Spleen (tissue), 11 donors: ENCODE data around the gene TRPC4AP. TPM values are rescaled to one million over a fixed set of nuclear protein-coding genes. Genes with fewer than 3 reads are reported as not detected.
A peak's percentile ranks its signal among the peaks of the same experiment; 100 is the strongest.

ENCODE experiments used
- DNase-seq: peaks from one replicate; pipeline ENCODE4 v3.0.0-alpha.2; 2020
- H3K27ac ChIP-seq, 8 donors: fragments of 200-600 bp; sonication (generic) in 7 of 8; 1 replicate in 4 of 8; 2 replicates in 4 of 8; pipeline versions ENCODE4 v1.5.0 to v1.8.0; 2016 to 2021; ENCODE audit warnings: inconsistent platforms in 4 of 8, mild to moderate bottlenecking in 4 of 8, moderate library complexity in 1 of 8
- H3K27me3 ChIP-seq, 7 donors: fragments of 200-600 bp; sonication (generic) in 6 of 7; replicated peaks in 1 of 7; 1 replicate in 4 of 7; 2 replicates in 3 of 7; pipeline versions ENCODE4 v1.5.0 to v1.8.0; 2016 to 2021; ENCODE audit warnings: inconsistent platforms in 3 of 7, mild to moderate bottlenecking in 1 of 7
- H3K36me3 ChIP-seq, 6 donors: fragments of 200-600 bp; sonication (generic) in 5 of 6; 1 replicate in 4 of 6; 2 replicates in 2 of 6; pipeline versions ENCODE4 v1.5.0 to v1.8.0; 2016 to 2021; ENCODE audit warnings: inconsistent platforms in 2 of 6
- H3K4me1 ChIP-seq, 6 donors: fragments of 200-600 bp; sonication (generic) in 5 of 6; 1 replicate in 3 of 6; 2 replicates in 3 of 6; pipeline versions ENCODE4 v1.5.0 to v1.8.0; 2016 to 2021; ENCODE audit warnings: inconsistent platforms in 3 of 6
- H3K4me3 ChIP-seq, 8 donors: fragments of 200-600 bp; sonication (generic) in 7 of 8; 1 replicate in 4 of 8; 2 replicates in 4 of 8; pipeline versions ENCODE4 v1.5.0 to v1.8.0; 2016 to 2021; ENCODE audit warnings: inconsistent platforms in 4 of 8, mild to moderate bottlenecking in 4 of 8, moderate library complexity in 2 of 8
- H3K9me3 ChIP-seq, 8 donors: fragments of 200-600 bp; sonication (generic) in 7 of 8; 1 replicate in 4 of 8; 2 replicates in 4 of 8; pipeline versions ENCODE4 v1.5.0 to v1.8.0; 2016 to 2021; ENCODE audit warnings: inconsistent platforms in 4 of 8
- CTCF ChIP-seq, 11 experiments: fragments of 200-600 bp in 7 of 11; fragments of 450-650 bp in 4 of 11; sonication (generic) in 4 of 11; IDR thresholded peaks in 8 of 11; conservative IDR thresholded peaks in 3 of 11; 1 replicate in 7 of 11; 2 replicates in 4 of 11; pipeline versions ENCODE4 v1.4.0 to v1.8.0; 2016 to 2021; ENCODE audit warnings: antibody characterized with exemption in 11 of 11, inconsistent platforms in 4 of 11, mild to moderate bottlenecking in 1 of 11
- POLR2A ChIP-seq, 3 donors: fragments of 450-650 bp; IDR thresholded peaks; one replicate each; pipeline ENCODE4 v1.5.1; 2017; ENCODE audit warnings: antibody characterized with exemption in 3 of 3, mild to moderate bottlenecking in 1 of 3
- POLR2AphosphoS5 ChIP-seq, 3 donors: sonication (generic); formaldehyde crosslinking; IDR thresholded peaks; one replicate each; pipeline ENCODE4 v1.5.1; 2017; ENCODE audit warnings: antibody characterized with exemption in 3 of 3
- WGBS, 5 donors: extraction: QIAGEN DNeasy Blood & Tissue Kit in 3 of 5; methylation state at CpG; one replicate each; pipeline versions ENCODE4 v1.1.5 to v1.1.7; 2013 to 2018; 5-methylcytosine and 5-hydroxymethylcytosine counted together
- intact Hi-C: fragments of 100-400 bp; cut with DNase I; formaldehyde crosslinking; loops from one replicate; pipeline ENCODE4 v1.15.0; 2023; ENCODE audit warnings: low total_unique reads
- polyA plus RNA-seq, 3 donors: library from polyadenylated mRNA; stranded (reverse); fragments of 200-250 nt; gene quantifications; one replicate each; pipeline ENCODE4 v1.2.1, GENCODE V29; 2013
- total RNA-seq, 7 donors: library from RNA; depleted of rRNA in 3 of 7; stranded (reverse); fragments of >200 nt in 3 of 7; fragmentation: NEBNext Ultra II Directional in 4 of 7; extraction: Animal tissue kit (Norgen Biotek cat#: 25700) in 4 of 7; gene quantifications; one replicate each; pipeline versions ENCODE4 v1.1.0 to v1.2.1, GENCODE V29; 2016 to 2021
- donor health status: healthy with polysubstance abuse.
- donor health status: DM: no; HTN: no; CAD: no; lungs with moderate emphysema.
- donor health status: DM: no; HTN: no; CAD: no.
- donor health status: Bipolar disorder and iron deficiency.
- donor health status: healthy.
- donor health status: DM: no; HTN: no; CAD: no.
- donor health status: DM: yes; HTN: yes; CAD: no.

TRPC4AP gene
- total and polyA plus RNA-seq, 10 donors, result 26.3 to 81.7 (median 64.9) TPM

GRCh38 chr20:34993941-34994508, 98.6 kb downstream of the TRPC4AP start:
- Histone ChIP-seq H3K27ac (no peak overlapping the region), H3K27me3 (no peaks in the 10 kb centered on the region), H3K36me3 (peaks cover 0 to 86% (median 56%) of the 10 kb centered on the region in 6 donors), H3K4me1 (no peaks in the 10 kb centered on the region), H3K9me3 (no peaks in the 10 kb centered on the region), H3K4me3 (no peak overlapping the region)
- TF ChIP-seq CTCF (IDR thresholded peaks at IDR 0.05 in 8 of 11, conservative IDR thresholded peaks at IDR 0.05 in 3 of 11), result no peak
- TF ChIP-seq POLR2AphosphoS5 (IDR thresholded peaks at IDR 0.05), result peak in 1 of 3 donors; percentile 48
- TF ChIP-seq POLR2A (IDR thresholded peaks at IDR 0.05), result no peak
- no peak for DNase-seq
- intact Hi-C loops, result no loop called here
- 90 to 98% (median 92%) methylated on average over 15 to 22 of the region's 22 CpGs for WGBS, 5 donors

GRCh38 chr20:34992751-34993417, 99.7 kb downstream of the TRPC4AP start:
- no peak for DNase-seq
- H3K4me3 ChIP-seq, result no peak overlapping the region
- H3K4me1 ChIP-seq, result no peaks in the 10 kb centered on the region
- no peak overlapping the region for H3K27ac ChIP-seq
- H3K36me3 ChIP-seq, result peaks cover 0 to 74% (median 47%) of the 10 kb centered on the region in 6 donors
- no peak for TF ChIP-seq POLR2AphosphoS5 (IDR thresholded peaks at IDR 0.05)
- no peak for TF ChIP-seq CTCF (IDR thresholded peaks at IDR 0.05 in 8 of 11, conservative IDR thresholded peaks at IDR 0.05 in 3 of 11)
- no peak for TF ChIP-seq POLR2A (IDR thresholded peaks at IDR 0.05)
- intact Hi-C loops, result no loop called here
- H3K9me3 ChIP-seq, result no peaks in the 10 kb centered on the region
- WGBS, 5 donors, result 91 to 98% (median 92%) methylated on average over 19 to 20 of the region's 20 CpGs
- no peaks in the 10 kb centered on the region for H3K27me3 ChIP-seq

- no peaks in the 10 kb centered on the region for H3K9me3 ChIP-seq
- H3K27ac ChIP-seq, result no peak overlapping the region
- no peaks in the 10 kb centered on the region for H3K4me1 ChIP-seq
- no peak for TF ChIP-seq CTCF (IDR thresholded peaks at IDR 0.05 in 8 of 11, conservative IDR thresholded peaks at IDR 0.05 in 3 of 11)
- TF ChIP-seq POLR2AphosphoS5 (IDR thresholded peaks at IDR 0.05), result peak in 2 of 3 donors; percentile 10 to 48
- WGBS, 5 donors, result 86 to 94% (median 90%) methylated on average over 18 of the region's 18 CpGs
- intact Hi-C loops, result no loop called here
- H3K4me3 ChIP-seq, result no peak overlapping the region
- H3K36me3 ChIP-seq, result peaks cover 0 to 53% (median 28%) of the 10 kb centered on the region in 6 donors
- DNase-seq, result no peak
- no peaks in the 10 kb centered on the region for H3K27me3 ChIP-seq
These were observed 101.9 kb downstream of the TRPC4AP start for GRCh38 chr20:34990661-34991214.

- no peaks in the 10 kb centered on the region for H3K4me1 ChIP-seq
- peaks cover 0 to 5% (median 0%) of the 10 kb centered on the region in 7 donors for H3K27me3 ChIP-seq
- H3K36me3 ChIP-seq, result peaks cover 0 to 48% (median 23%) of the 10 kb centered on the region in 6 donors
- H3K9me3 ChIP-seq, result no peaks in the 10 kb centered on the region
- intact Hi-C loops, result no loop called here
- TF ChIP-seq POLR2A (IDR thresholded peaks at IDR 0.05), result no peak
- TF ChIP-seq POLR2AphosphoS5 (IDR thresholded peaks at IDR 0.05), result no peak
- TF ChIP-seq CTCF (IDR thresholded peaks at IDR 0.05 in 8 of 11, conservative IDR thresholded peaks at IDR 0.05 in 3 of 11), result no peak
- no peak for DNase-seq
- no peak overlapping the region for H3K27ac ChIP-seq
- WGBS, 5 donors, result 78 to 91% (median 85%) methylated on average over 11 of the region's 11 CpGs
- no peak overlapping the region for H3K4me3 ChIP-seq
These were observed 102.4 kb downstream of the TRPC4AP start for GRCh38 chr20:34990231-34990630.
